K562 (cell line): ENCODE results near the gene CNTN2. TPM values are rescaled to one million over a fixed set of nuclear protein-coding genes. Genes with fewer than 3 reads are reported as not detected.

Experiments used
- ASH1L ChIP-seq: fragments of 450-650 bp; IDR thresholded peaks from 2 replicates; pipeline ENCODE4 v1.6.1; 2018; ENCODE audit warnings: borderline replicate concordance, mild to moderate bottlenecking, low read depth; ENCODE audit not compliant: partially characterized antibody
- FOXJ3 ChIP-seq: sonication (generic); formaldehyde crosslinking; IDR thresholded peaks from 2 replicates; pipeline ENCODE4 v1.4.0; 2020; ENCODE audit warnings: mild to moderate bottlenecking, missing genetic modification reagents
- HMG20B ChIP-seq: fragments of 250-450 bp; sonication (Bioruptor Pico); IDR thresholded peaks from 2 replicates; pipeline ENCODE4 v1.5.0; 2021; ENCODE audit warnings: mild to moderate bottlenecking
- IFI16 ChIP-seq: fragments of 250-450 bp; sonication (Bioruptor Pico); IDR thresholded peaks from 2 replicates; pipeline ENCODE4 v2.1.2; 2022; ENCODE audit warnings: mild to moderate bottlenecking, inconsistent platforms
- MTA2 ChIP-seq: fragments of 450-650 bp; IDR thresholded peaks from 2 replicates; pipeline ENCODE4 v1.6.1; 2016; ENCODE audit warnings: low read depth
- NCOA4 ChIP-seq: fragments of 450-650 bp; IDR thresholded peaks from 2 replicates; pipeline ENCODE4 v1.6.1; 2018; ENCODE audit warnings: mild to moderate bottlenecking; ENCODE audit not compliant: partially characterized antibody
- RFX5 ChIP-seq: IDR thresholded peaks from 2 replicates; pipeline ENCODE4 v1.6.1; 2011; ENCODE audit warnings: low read depth, mild to moderate bottlenecking, improper control_type of control experiment, low read length
- RUNX1 ChIP-seq: sonication (generic); IDR thresholded peaks from 2 replicates; pipeline ENCODE4 v1.6.1; 2016; ENCODE audit warnings: antibody characterized with exemption, low read depth
- SMAD4 ChIP-seq: fragments of 250-450 bp; sonication (Bioruptor Pico); conservative IDR thresholded peaks from 2 replicates; pipeline ENCODE4 v1.8.0; 2021; ENCODE audit warnings: inconsistent platforms, mild to moderate bottlenecking, moderate library complexity
- TBL1XR1 ChIP-seq, 2 experiments: IDR thresholded peaks; 2 replicates each; pipeline ENCODE4 v1.6.1; 2012; ENCODE audit warnings: improper control_type of control experiment in 2 of 2, low read length in 2 of 2, mild to moderate bottlenecking in 1 of 2
- TCF7L2 ChIP-seq: fragments of 150-350 bp; IDR thresholded peaks from 2 replicates; pipeline ENCODE4 v1.6.1; 2016; ENCODE audit warnings: low read depth, mild to moderate bottlenecking, low read length, moderate library complexity
- ZBTB1 ChIP-seq: sonication (generic); formaldehyde crosslinking; IDR thresholded peaks from 2 replicates; pipeline ENCODE4 v1.8.1; 2023; ENCODE audit warnings: missing genetic modification reagents, low read depth, mild to moderate bottlenecking, borderline replicate concordance
- ZFX ChIP-seq: sonication (generic); formaldehyde crosslinking; IDR thresholded peaks from 2 replicates; pipeline ENCODE4 v1.8.0; 2022; ENCODE audit warnings: mild to moderate bottlenecking, missing genetic modification reagents, moderate library complexity
- ZNF589 ChIP-seq: fragments of 200-800 bp; sonication (Bioruptor generic); IDR thresholded peaks from 2 replicates; pipeline ENCODE4 v1.6.1; 2016; ENCODE audit warnings: low read depth, missing genetic modification characterization, missing compliant biosample characterization
- ZNF695 ChIP-seq: fragments of 450-650 bp; formaldehyde crosslinking; IDR thresholded peaks from 2 replicates; pipeline ENCODE4 v1.4.0; 2020; ENCODE audit warnings: mild to moderate bottlenecking, moderate library complexity
- ZNF77 ChIP-seq: fragments of 250-450 bp; sonication (Bioruptor Pico); IDR thresholded peaks from 2 replicates; pipeline ENCODE4 v1.5.0; 2020
- ZZZ3 ChIP-seq: fragments of 450-650 bp; IDR thresholded peaks from 2 replicates; pipeline ENCODE4 v1.6.1; 2016; ENCODE audit warnings: antibody characterized with exemption, mild to moderate bottlenecking, moderate library complexity
- polyA plus RNA-seq, 8 experiments: library from polyadenylated mRNA; depleted of rRNA in 4 of 8; stranded (reverse) in 5 of 8; unstranded in 3 of 8; fragments of >200 nt; fragmentation: Nextera tagmentation in 2 of 8; fragmentation: Illumina TruSeq in 1 of 8; extraction: Ambion mirVana in 2 of 8; extraction: Trizol in 1 of 8; gene quantifications; 2 replicates each; pipeline versions ENCODE4 v1.2.1 to v1.2.3, GENCODE V29; 2011 to 2014; ENCODE audit warnings: inconsistent platforms in 1 of 8, missing spikeins in 1 of 8
- total RNA-seq, 7 experiments: library from RNA; depleted of rRNA in 6 of 7; stranded (reverse); fragments of >200 nt in 6 of 7; fragmentation: Illumina TruSeq in 2 of 7; extraction: Trizol in 2 of 7; gene quantifications; 2 replicates each; pipeline versions ENCODE4 v1.2.1 to v1.2.3, GENCODE V29; 2011 to 2021; ENCODE audit warnings: low replicate concordance in 1 of 7
- TF ChIP-seq, protein P1 (sequence below): fragments of 250-450 bp; sonication (Bioruptor Pico); IDR thresholded peaks from 2 replicates; pipeline ENCODE4 v1.4.0; 2020; ENCODE audit warnings: mild to moderate bottlenecking, moderate library complexity
- TF ChIP-seq, protein P2 (sequence below): sonication (generic); formaldehyde crosslinking; IDR thresholded peaks from 2 replicates; pipeline ENCODE4 v1.8.1; 2023; ENCODE audit warnings: mild to moderate bottlenecking, missing genetic modification reagents, moderate library complexity
- TF ChIP-seq, protein P3 (sequence below): fragments of 250-450 bp; sonication (Bioruptor Pico); IDR thresholded peaks from 2 replicates; pipeline ENCODE4 v1.8.0; 2021; ENCODE audit warnings: mild to moderate bottlenecking, moderate library complexity
- TF ChIP-seq, protein P4 (sequence below): fragments of 200-400 bp; formaldehyde crosslinking; IDR thresholded peaks from 2 replicates; pipeline ENCODE4 v1.6.1; 2017; ENCODE audit warnings: mild to moderate bottlenecking, low read depth, low read length, moderate library complexity
- TF ChIP-seq, protein P5 (sequence below): fragments of 250-450 bp; sonication (Bioruptor Pico); IDR thresholded peaks from 2 replicates; pipeline ENCODE4 v1.5.0; 2021

CNTN2 gene
- total and polyA plus RNA-seq, 9 of the 15 experiments (the other 6 are each of a cell fraction or from before 2014, with no cell fraction given) = not detected

DNA sequence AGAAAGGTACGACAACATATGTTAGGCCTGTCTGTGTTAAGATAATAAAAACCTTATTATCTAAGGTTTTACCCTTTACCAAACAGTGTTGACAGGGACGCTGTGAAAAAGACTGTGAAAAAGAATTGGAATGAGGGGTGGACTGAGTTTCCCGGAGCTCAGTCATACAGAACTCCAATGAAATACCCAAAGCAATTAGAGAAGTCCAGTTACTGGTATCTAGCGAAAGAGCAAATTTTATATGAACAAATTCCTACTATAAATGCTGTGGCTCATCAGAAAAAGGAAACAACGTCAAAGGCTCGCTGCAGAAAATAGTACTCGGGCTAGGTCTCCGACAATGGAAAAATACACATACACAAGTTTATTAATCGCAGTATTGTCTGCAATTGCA lies 79.5 kb downstream of the CNTN2 start (continued):
- no peak for TF ChIP-seq TBL1XR1 (IDR thresholded peaks at IDR 0.05; ENCODE audit: low read length in 2 of 2)
- no peak for TF ChIP-seq ZNF695 (CRISPR knock-in tag)
- no peak for TF ChIP-seq ASH1L
- TF ChIP-seq, protein P1, sequence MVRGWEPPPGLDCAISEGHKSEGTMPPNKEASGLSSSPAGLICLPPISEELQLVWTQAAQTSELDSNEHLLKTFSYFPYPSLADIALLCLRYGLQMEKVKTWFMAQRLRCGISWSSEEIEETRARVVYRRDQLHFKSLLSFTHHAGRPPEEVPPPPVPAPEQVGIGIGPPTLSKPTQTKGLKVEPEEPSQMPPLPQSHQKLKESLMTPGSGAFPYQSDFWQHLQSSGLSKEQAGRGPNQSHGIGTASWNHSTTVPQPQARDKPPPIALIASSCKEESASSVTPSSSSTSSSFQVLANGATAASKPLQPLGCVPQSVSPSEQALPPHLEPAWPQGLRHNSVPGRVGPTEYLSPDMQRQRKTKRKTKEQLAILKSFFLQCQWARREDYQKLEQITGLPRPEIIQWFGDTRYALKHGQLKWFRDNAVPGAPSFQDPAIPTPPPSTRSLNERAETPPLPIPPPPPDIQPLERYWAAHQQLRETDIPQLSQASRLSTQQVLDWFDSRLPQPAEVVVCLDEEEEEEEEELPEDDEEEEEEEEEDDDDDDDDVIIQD (CRISPR knock-in tag) = no peak
- no peak for TF ChIP-seq TCF7L2
- TF ChIP-seq ZBTB1 (CRISPR knock-in tag) = no peak
- no peak for TF ChIP-seq ZNF77 (CRISPR knock-in tag)
- TF ChIP-seq ZFX (CRISPR knock-in tag) = peak; percentile 27; the same call in 1 of the 2 replicates
- no peak for TF ChIP-seq RFX5
- TF ChIP-seq, protein P2, sequence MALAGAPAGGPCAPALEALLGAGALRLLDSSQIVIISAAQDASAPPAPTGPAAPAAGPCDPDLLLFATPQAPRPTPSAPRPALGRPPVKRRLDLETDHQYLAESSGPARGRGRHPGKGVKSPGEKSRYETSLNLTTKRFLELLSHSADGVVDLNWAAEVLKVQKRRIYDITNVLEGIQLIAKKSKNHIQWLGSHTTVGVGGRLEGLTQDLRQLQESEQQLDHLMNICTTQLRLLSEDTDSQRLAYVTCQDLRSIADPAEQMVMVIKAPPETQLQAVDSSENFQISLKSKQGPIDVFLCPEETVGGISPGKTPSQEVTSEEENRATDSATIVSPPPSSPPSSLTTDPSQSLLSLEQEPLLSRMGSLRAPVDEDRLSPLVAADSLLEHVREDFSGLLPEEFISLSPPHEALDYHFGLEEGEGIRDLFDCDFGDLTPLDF (CRISPR knock-in tag) = no peak
- TF ChIP-seq, protein P3, sequence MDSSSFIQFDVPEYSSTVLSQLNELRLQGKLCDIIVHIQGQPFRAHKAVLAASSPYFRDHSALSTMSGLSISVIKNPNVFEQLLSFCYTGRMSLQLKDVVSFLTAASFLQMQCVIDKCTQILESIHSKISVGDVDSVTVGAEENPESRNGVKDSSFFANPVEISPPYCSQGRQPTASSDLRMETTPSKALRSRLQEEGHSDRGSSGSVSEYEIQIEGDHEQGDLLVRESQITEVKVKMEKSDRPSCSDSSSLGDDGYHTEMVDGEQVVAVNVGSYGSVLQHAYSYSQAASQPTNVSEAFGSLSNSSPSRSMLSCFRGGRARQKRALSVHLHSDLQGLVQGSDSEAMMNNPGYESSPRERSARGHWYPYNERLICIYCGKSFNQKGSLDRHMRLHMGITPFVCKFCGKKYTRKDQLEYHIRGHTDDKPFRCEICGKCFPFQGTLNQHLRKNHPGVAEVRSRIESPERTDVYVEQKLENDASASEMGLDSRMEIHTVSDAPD = no peak
- no peak for TF ChIP-seq SMAD4
- no peak for TF ChIP-seq ZZZ3
- TF ChIP-seq MTA2 = no peak
- no peak for TF ChIP-seq NCOA4
- TF ChIP-seq ZNF589 (CRISPR knock-in tag) = no peak
- TF ChIP-seq, protein P4, sequence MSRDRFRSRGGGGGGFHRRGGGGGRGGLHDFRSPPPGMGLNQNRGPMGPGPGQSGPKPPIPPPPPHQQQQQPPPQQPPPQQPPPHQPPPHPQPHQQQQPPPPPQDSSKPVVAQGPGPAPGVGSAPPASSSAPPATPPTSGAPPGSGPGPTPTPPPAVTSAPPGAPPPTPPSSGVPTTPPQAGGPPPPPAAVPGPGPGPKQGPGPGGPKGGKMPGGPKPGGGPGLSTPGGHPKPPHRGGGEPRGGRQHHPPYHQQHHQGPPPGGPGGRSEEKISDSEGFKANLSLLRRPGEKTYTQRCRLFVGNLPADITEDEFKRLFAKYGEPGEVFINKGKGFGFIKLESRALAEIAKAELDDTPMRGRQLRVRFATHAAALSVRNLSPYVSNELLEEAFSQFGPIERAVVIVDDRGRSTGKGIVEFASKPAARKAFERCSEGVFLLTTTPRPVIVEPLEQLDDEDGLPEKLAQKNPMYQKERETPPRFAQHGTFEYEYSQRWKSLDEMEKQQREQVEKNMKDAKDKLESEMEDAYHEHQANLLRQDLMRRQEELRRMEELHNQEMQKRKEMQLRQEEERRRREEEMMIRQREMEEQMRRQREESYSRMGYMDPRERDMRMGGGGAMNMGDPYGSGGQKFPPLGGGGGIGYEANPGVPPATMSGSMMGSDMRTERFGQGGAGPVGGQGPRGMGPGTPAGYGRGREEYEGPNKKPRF = no peak
- no peak for TF ChIP-seq IFI16 (CRISPR knock-in tag)
- TF ChIP-seq, protein P5, sequence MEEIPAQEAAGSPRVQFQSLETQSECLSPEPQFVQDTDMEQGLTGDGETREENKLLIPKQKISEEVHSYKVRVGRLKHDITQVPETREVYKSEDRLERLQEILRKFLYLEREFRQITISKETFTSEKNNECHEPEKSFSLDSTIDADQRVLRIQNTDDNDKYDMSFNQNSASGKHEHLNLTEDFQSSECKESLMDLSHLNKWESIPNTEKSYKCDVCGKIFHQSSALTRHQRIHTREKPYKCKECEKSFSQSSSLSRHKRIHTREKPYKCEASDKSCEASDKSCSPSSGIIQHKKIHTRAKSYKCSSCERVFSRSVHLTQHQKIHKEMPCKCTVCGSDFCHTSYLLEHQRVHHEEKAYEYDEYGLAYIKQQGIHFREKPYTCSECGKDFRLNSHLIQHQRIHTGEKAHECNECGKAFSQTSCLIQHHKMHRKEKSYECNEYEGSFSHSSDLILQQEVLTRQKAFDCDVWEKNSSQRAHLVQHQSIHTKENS (CRISPR knock-in tag) = 0 out of 2 replicates have a peak, but pooled peaks have one; percentile 47
- no peak for TF ChIP-seq RUNX1
- no peak for TF ChIP-seq FOXJ3 (CRISPR knock-in tag)
- TF ChIP-seq HMG20B = no peak
